B cell (primary cell): ENCODE results near the gene WDR46. TPM values are rescaled to one million over a fixed set of nuclear protein-coding genes. Genes with fewer than 3 reads are reported as not detected.

Source experiments
- ATAC-seq: fragments of 200-7000 bp; cut with Tn5 transposase; one replicate; pipeline ENCODE4 v1.10.0; 2021; ENCODE audit warnings: low read depth, mild to moderate bottlenecking, moderate number of reproducible peaks, moderate library complexity
- CTCF ChIA-PET: fragments of 350-600 bp; sonication (Branson Sonifier 250); formaldehyde crosslinking; loops from one replicate; lab custom pipeline; 2021; ENCODE audit warnings: antibody characterized with exemption, inconsistent platforms; lab: Charles Lee
- POLR2A ChIA-PET: fragments of 350-600 bp; sonication (Branson Sonifier 250); formaldehyde crosslinking; loops from one replicate; lab custom pipeline; 2021; ENCODE audit warnings: antibody characterized with exemption; lab: Charles Lee
- DNase-seq: peaks from one replicate; pipeline ENCODE4 v3.0.0; 2013
- H2AFZ ChIP-seq: 2 replicates; pipeline ENCODE4 v1.6.1; 2012; ENCODE audit warnings: mild to moderate bottlenecking, low read depth, low read length; ENCODE audit not compliant: insufficient read depth, poor library complexity, severe bottlenecking
- H3K27ac ChIP-seq, 2 donors: 1 replicate in 1 of 2; 2 replicates in 1 of 2; pipeline ENCODE4 v1.5.1; 2012 to 2013; ENCODE audit warnings: low read length in 2 of 2, mild to moderate bottlenecking in 2 of 2, moderate library complexity in 1 of 2
- H3K27me3 ChIP-seq, 4 experiments: fragments of 200-600 bp in 1 of 4; sonication (generic) in 1 of 4; replicated peaks in 1 of 4; 1 replicate in 2 of 4; 2 replicates in 2 of 4; pipeline versions ENCODE4 v1.6.1 to v1.7.0; 2013 to 2016; ENCODE audit warnings: low read length in 3 of 4, mild to moderate bottlenecking in 2 of 4, mixed read lengths in 1 of 4, moderate library complexity in 1 of 4; ENCODE audit not compliant: insufficient read depth in 4 of 4, control insufficient read depth in 3 of 4; ENCODE audit errors: control extremely low read depth in 1 of 4
- H3K36me3 ChIP-seq, 2 experiments: replicated peaks in 1 of 2; 1 replicate in 1 of 2; 2 replicates in 1 of 2; pipeline versions ENCODE4 v1.6.1 to v1.7.1; 2013; ENCODE audit warnings: low read length in 1 of 2; ENCODE audit not compliant: insufficient read depth in 2 of 2, control insufficient read depth in 1 of 2; ENCODE audit errors: control extremely low read depth in 1 of 2, extremely low read depth in 1 of 2
- H3K4me1 ChIP-seq, 2 donors: fragments of 200-600 bp in 1 of 2; sonication (generic) in 1 of 2; 1 replicate in 1 of 2; 2 replicates in 1 of 2; pipeline versions ENCODE4 v1.5.1 to v1.6.1; 2013 to 2017; ENCODE audit warnings: low read length in 2 of 2; ENCODE audit not compliant: control insufficient read depth in 2 of 2, insufficient read depth in 2 of 2
- H3K4me2 ChIP-seq: replicated peaks from 2 replicates; pipeline ENCODE3; 2012; ENCODE audit warnings: mild to moderate bottlenecking, low read depth, low read length; ENCODE audit not compliant: poor library complexity, severe bottlenecking
- H3K4me3 ChIP-seq, 5 experiments: fragments of 200-600 bp in 1 of 5; sonication (generic) in 1 of 5; 1 replicate in 3 of 5; 2 replicates in 2 of 5; pipeline versions ENCODE4 v1.5.1 to v1.7.0; 2011 to 2016; ENCODE audit warnings: low read length in 4 of 5, mild to moderate bottlenecking in 4 of 5, low read depth in 2 of 5, control low read depth in 1 of 5, moderate library complexity in 1 of 5; ENCODE audit not compliant: insufficient read depth in 1 of 5; ENCODE audit errors: control extremely low read depth in 1 of 5, extremely low read depth in 1 of 5
- H3K79me2 ChIP-seq: fragments of 200-600 bp; sonication (generic); one replicate; pipeline ENCODE4 v1.6.0; 2016; ENCODE audit warnings: low read length; ENCODE audit not compliant: control insufficient read depth, insufficient read depth
- H3K9ac ChIP-seq: fragments of 200-600 bp; sonication (generic); 2 replicates; pipeline ENCODE4 v1.6.1; 2017; ENCODE audit warnings: mild to moderate bottlenecking, low read length, moderate library complexity
- H3K9me3 ChIP-seq, 3 donors: one replicate each; pipeline versions ENCODE4 v1.6.1 to v1.7.1; 2013; ENCODE audit warnings: low read length in 2 of 3; ENCODE audit not compliant: control insufficient read depth in 2 of 3, insufficient read depth in 1 of 3; ENCODE audit errors: control extremely low read depth in 1 of 3
- H4K20me1 ChIP-seq: 2 replicates; pipeline ENCODE4 v1.6.0; 2012; ENCODE audit warnings: mild to moderate bottlenecking, low read length; ENCODE audit not compliant: insufficient read depth, control insufficient read depth, poor library complexity, severe bottlenecking
- H3K27ac Mint-ChIP-seq: one replicate; pipeline ENCODE4 v1.8.0; 2021; ENCODE audit warnings: mixed read lengths
- H3K27me3 Mint-ChIP-seq: one replicate; pipeline ENCODE4 v1.8.0; 2021; ENCODE audit warnings: mixed read lengths
- H3K4me1 Mint-ChIP-seq: one replicate; pipeline ENCODE4 v1.8.0; 2021; ENCODE audit warnings: mixed read lengths
- H3K4me3 Mint-ChIP-seq: one replicate; pipeline ENCODE4 v1.8.0; 2021; ENCODE audit warnings: mixed read lengths
- H3K9me3 Mint-ChIP-seq: one replicate; pipeline ENCODE4 v1.8.0; 2022; ENCODE audit warnings: mixed read lengths; ENCODE audit not compliant: insufficient read depth
- EZH2 ChIP-seq: IDR thresholded peaks from 2 replicates; pipeline ENCODE4 v1.6.1; 2012; ENCODE audit warnings: borderline replicate concordance, low read depth, mild to moderate bottlenecking, moderate library complexity, low read length; ENCODE audit not compliant: insufficient read depth, poor library complexity, severe bottlenecking
- WGBS: methylation state at CpG from one replicate; pipeline ENCODE4 v1.1.5; 2013; ENCODE audit warnings: missing lambda C conversion rate; ENCODE audit not compliant: insufficient coverage; 5-methylcytosine and 5-hydroxymethylcytosine counted together
- intact Hi-C: fragments of 100-400 bp; cut with micrococcal nuclease; formaldehyde crosslinking; loops from one replicate; pipeline ENCODE4 v1.10.0; 2022
- polyA plus RNA-seq: library from polyadenylated mRNA; depleted of rRNA; stranded (reverse); fragments of >200 nt; gene quantifications from 2 replicates; pipeline ENCODE4 v1.2.3, GENCODE V29; 2012
- total RNA-seq, 2 donors: library from RNA; stranded (reverse); fragments of 120-200 nt in 1 of 2; gene quantifications; 1 replicate in 1 of 2; 2 replicates in 1 of 2; pipeline versions ENCODE4 v1.2.3 to v1.2.4, GENCODE V29; 2013 to 2022
- TF ChIP-seq, protein P1 (sequence below): fragments of 200-600 bp; IDR thresholded peaks from one replicate; pipeline ENCODE4 v1.8.0; 2022; ENCODE audit warnings: antibody characterized with exemption, mild to moderate bottlenecking

WDR46 gene
- total and polyA plus RNA-seq, 2 donors (not counting 1 experiment from before 2014, with no cell fraction given): 60.1 to 77.2 TPM

DNA sequence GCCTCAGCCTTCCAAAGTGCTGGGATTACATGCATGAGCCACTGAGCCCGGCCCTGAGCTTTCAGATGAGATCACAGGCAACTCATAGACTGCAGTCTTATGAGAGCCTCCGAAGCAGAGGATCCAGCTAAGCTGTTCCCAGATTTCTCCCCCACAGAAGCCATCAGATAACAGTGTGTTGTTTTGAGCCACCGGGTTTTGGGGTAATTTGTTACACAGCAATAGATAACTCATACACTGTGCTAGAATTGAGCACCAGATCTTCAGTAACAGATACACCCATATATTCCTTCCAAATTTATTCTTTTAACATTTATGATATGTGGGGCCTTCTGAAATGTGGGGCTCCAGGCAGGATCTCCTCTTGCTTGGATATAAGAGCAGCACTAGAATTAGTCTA, 47.5 kb upstream of the WDR46 start:
- H3K4me1 Mint-ChIP-seq: peaks cover 40% of the 10 kb centered on the region
- 100% methylated on average over 1 of the region's 3 CpGs for WGBS
- no peak overlapping the region for H3K4me3 Mint-ChIP-seq
- no peaks in the 10 kb centered on the region for H3K9me3 ChIP-seq
- no peaks in the 10 kb centered on the region for H3K27me3 Mint-ChIP-seq
- H3K27me3 ChIP-seq: no peaks in the 10 kb centered on the region
- peaks cover 3% of the 10 kb centered on the region for H3K79me2 ChIP-seq
- TF ChIP-seq, protein P1, sequence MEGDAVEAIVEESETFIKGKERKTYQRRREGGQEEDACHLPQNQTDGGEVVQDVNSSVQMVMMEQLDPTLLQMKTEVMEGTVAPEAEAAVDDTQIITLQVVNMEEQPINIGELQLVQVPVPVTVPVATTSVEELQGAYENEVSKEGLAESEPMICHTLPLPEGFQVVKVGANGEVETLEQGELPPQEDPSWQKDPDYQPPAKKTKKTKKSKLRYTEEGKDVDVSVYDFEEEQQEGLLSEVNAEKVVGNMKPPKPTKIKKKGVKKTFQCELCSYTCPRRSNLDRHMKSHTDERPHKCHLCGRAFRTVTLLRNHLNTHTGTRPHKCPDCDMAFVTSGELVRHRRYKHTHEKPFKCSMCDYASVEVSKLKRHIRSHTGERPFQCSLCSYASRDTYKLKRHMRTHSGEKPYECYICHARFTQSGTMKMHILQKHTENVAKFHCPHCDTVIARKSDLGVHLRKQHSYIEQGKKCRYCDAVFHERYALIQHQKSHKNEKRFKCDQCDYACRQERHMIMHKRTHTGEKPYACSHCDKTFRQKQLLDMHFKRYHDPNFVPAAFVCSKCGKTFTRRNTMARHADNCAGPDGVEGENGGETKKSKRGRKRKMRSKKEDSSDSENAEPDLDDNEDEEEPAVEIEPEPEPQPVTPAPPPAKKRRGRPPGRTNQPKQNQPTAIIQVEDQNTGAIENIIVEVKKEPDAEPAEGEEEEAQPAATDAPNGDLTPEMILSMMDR: no peak
- no peak for TF ChIP-seq EZH2
- H3K4me3 ChIP-seq: no peak overlapping the region
- no peaks in the 10 kb centered on the region for H3K36me3 ChIP-seq
- ChIA-PET POLR2A (no interaction called here), CTCF (interaction anchor here (0.6 to 2.2 kb wide), 3 partner anchors 9 to 191 kb away, joined by 3 to 12 read pairs (median 3); partner anchors contain the start of genes RPS18 and VPS52)
- no peak overlapping the region for H3K4me2 ChIP-seq
- intact Hi-C loops: no loop called here
- H3K4me1 ChIP-seq: peaks cover 16 to 34% of the 10 kb centered on the region in 2 donors
- H3K9me3 Mint-ChIP-seq: no peaks in the 10 kb centered on the region
- no peak overlapping the region for H3K27ac ChIP-seq
- no peak overlapping the region for H3K27ac Mint-ChIP-seq
- DNase-seq (no peak), ATAC-seq (no peak)
- H3K9ac ChIP-seq: no peak overlapping the region
- no peak overlapping the region for H2AFZ ChIP-seq
- no peaks in the 10 kb centered on the region for H4K20me1 ChIP-seq

DNA sequence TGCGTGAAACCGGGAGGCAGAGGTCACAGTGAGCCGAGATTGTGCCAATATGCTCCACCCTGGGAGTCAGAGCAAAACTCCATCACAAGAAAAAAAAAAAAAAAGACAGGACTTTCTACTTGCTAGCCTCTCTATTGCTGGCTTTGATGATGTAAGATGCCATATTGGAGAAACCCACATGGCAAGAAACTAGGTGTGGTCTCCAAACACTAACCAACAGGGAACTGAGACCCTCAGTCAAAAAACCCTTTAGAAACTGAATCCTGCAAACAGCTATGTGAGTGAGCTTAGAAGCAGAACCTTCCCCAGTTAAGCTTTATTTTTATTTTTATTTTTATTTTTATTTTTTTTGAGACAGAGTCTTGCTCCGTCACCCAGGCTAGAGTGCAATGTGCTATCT, 46.9 kb upstream of the WDR46 start:
- no peaks in the 10 kb centered on the region for H3K9me3 ChIP-seq
- no peak overlapping the region for H3K27ac ChIP-seq
- H3K27me3 Mint-ChIP-seq: no peaks in the 10 kb centered on the region
- ChIA-PET CTCF (interaction anchor here (0.6 to 2.2 kb wide), 4 partner anchors 9 to 190 kb away, joined by 3 to 12 read pairs (median 3); partner anchors contain the start of genes RPS18, VPS52 and ZBTB22), POLR2A (interaction anchor here (0.6 to 0.7 kb wide), 2 partner anchors 10 to 344 kb away, joined by 5 to 7 read pairs; no protein-coding TSS in a partner anchor)
- WGBS: 93% methylated on average over 3 of the region's 4 CpGs
- no peaks in the 10 kb centered on the region for H3K9me3 Mint-ChIP-seq
- peaks cover 43% of the 10 kb centered on the region for H3K4me1 Mint-ChIP-seq
- intact Hi-C loops: no loop called here
- H3K4me3 Mint-ChIP-seq: no peak overlapping the region
- no peak overlapping the region for H2AFZ ChIP-seq
- peaks cover 22 to 38% of the 10 kb centered on the region in 2 donors for H3K4me1 ChIP-seq
- H3K9ac ChIP-seq: no peak overlapping the region
- H4K20me1 ChIP-seq: no peaks in the 10 kb centered on the region
- H3K27ac Mint-ChIP-seq: no peak overlapping the region
- DNase-seq (no peak), ATAC-seq (no peak)
- H3K79me2 ChIP-seq: peaks cover 7% of the 10 kb centered on the region
- TF ChIP-seq, protein P1: no peak
- no peak for TF ChIP-seq EZH2
- no peak overlapping the region for H3K4me2 ChIP-seq
- H3K36me3 ChIP-seq: no peaks in the 10 kb centered on the region
- H3K27me3 ChIP-seq: no peaks in the 10 kb centered on the region
- H3K4me3 ChIP-seq: no peak overlapping the region
